DOHH2 (cell line): ENCODE data around the gene TSPAN8.

Experiments used
- CTCF ChIP-seq: fragments of 200-600 bp; sonication (generic); IDR thresholded peaks from one replicate; pipeline ENCODE4 v1.5.1; 2014; ENCODE audit warnings: antibody characterized with exemption, mild to moderate bottlenecking, low read depth, low read length; ENCODE audit not compliant: poor library complexity, severe bottlenecking
- EZH2phosphoT487 ChIP-seq: fragments of 200-600 bp; sonication (generic); IDR thresholded peaks from 2 replicates; pipeline ENCODE4 v1.6.1; 2017; ENCODE audit warnings: borderline replicate concordance, mild to moderate bottlenecking, antibody characterized with exemption, low read length, moderate library complexity, mixed read lengths

- TF ChIP-seq CTCF (no peak), EZH2phosphoT487 (no peak)
Measured at GRCh38 chr12:71125515-71125914, 32.3 kb downstream of the TSPAN8 start.
